Measurements from ENCODE around the gene PRRT4. TPM values are rescaled to one million over a fixed set of nuclear protein-coding genes. Genes with fewer than 3 reads are reported as not detected.

PRRT4 gene
- total and polyA plus RNA-seq, 2 of the 13 experiments (the other 11 are each of a cell fraction or from before 2014, with no cell fraction given): not detected

GRCh38 chr7:128352153-128352537, 9.3 kb downstream of the PRRT4 start (continued):
- TF ChIP-seq DMTF1 (CRISPR knock-in tag; IDR thresholded peaks at IDR 0.05): no peak
- no peak for TF ChIP-seq XBP1 (CRISPR knock-in tag; IDR thresholded peaks at IDR 0.05)
- no peak for TF ChIP-seq PAXIP1 (CRISPR knock-in tag; conservative IDR thresholded peaks at IDR 0.05)
- no peak for TF ChIP-seq ZNF646 (CRISPR knock-in tag; IDR thresholded peaks at IDR 0.05)
- no peak for TF ChIP-seq CHD2 (IDR thresholded peaks at IDR 0.05; ENCODE audit: low read depth, low read length)
- TF ChIP-seq ARNT (IDR thresholded peaks at IDR 0.05): no peak
- TF ChIP-seq YEATS4 (CRISPR knock-in tag; IDR thresholded peaks at IDR 0.05; ENCODE audit: borderline replicate concordance): no peak
- no peak for TF ChIP-seq HMG20B (CRISPR knock-in tag; conservative IDR thresholded peaks at IDR 0.05)
- no peak for TF ChIP-seq NR3C1 (CRISPR knock-in tag; IDR thresholded peaks at IDR 0.05)
- TF ChIP-seq HNRNPLL (IDR thresholded peaks at IDR 0.05; ENCODE audit: low read depth, low read length, poor library complexity, severe bottlenecking): peak; percentile 23
- TF ChIP-seq RAD21 (CRISPR knock-in tag; IDR thresholded peaks at IDR 0.05): peak; percentile 47; the same call in 1 of the 2 replicates
- TF ChIP-seq ATF1 (CRISPR knock-in tag; IDR thresholded peaks at IDR 0.05): no peak
- peak; percentile 24; the same call in 1 of the 2 replicates for TF ChIP-seq MYC (CRISPR knock-in tag; IDR thresholded peaks at IDR 0.05; ENCODE audit: borderline replicate concordance)
- TF ChIP-seq KLF6 (CRISPR knock-in tag; IDR thresholded peaks at IDR 0.05): no peak
- TF ChIP-seq ZNF784 (CRISPR knock-in tag; IDR thresholded peaks at IDR 0.05; ENCODE audit: borderline replicate concordance): no peak
- TF ChIP-seq KDM5B (CRISPR knock-in tag; IDR thresholded peaks at IDR 0.05; ENCODE audit: borderline replicate concordance): no peak

Measured in HepG2 (cell line).